Lower leg skin (tissue), 4 donors: ENCODE measurements around the gene AHSP. TPM values are rescaled to one million over a fixed set of nuclear protein-coding genes. Genes with fewer than 3 reads are reported as not detected.

ENCODE experiments used
- DNase-seq, 2 donors: peaks; one replicate each; pipeline ENCODE4 v3.0.0-alpha.2; 2019; ENCODE audit warnings: low spot score in 2 of 2
- H3K4me3 ChIP-seq: fragments of 200-600 bp; sonication (generic); 2 replicates; pipeline ENCODE4 v1.5.1; 2017; ENCODE audit warnings: mild to moderate bottlenecking, low read depth; ENCODE audit not compliant: poor library complexity, severe bottlenecking
- POLR2A ChIP-seq, 2 donors: fragments of 450-650 bp; IDR thresholded peaks; one replicate each; pipeline ENCODE4 v1.6.1; 2016 to 2017; ENCODE audit warnings: antibody characterized with exemption in 2 of 2, mild to moderate bottlenecking in 1 of 2, moderate library complexity in 1 of 2
- WGBS, 2 donors: methylation state at CpG; one replicate each; pipeline ENCODE4 v1.1.5; 2018; 5-methylcytosine and 5-hydroxymethylcytosine counted together
- intact Hi-C: fragments of 100-400 bp; cut with DNase I; formaldehyde crosslinking; loops from one replicate; pipeline ENCODE4 v1.15.0; 2023; ENCODE audit warnings: low total_unique reads
- total RNA-seq, 4 donors: library from RNA; depleted of rRNA; stranded (reverse); fragments of >200 nt; gene quantifications; one replicate each; pipeline ENCODE4 v1.1.0, GENCODE V29; 2016
- TF ChIP-seq, protein P1 (sequence below), 3 donors: fragments of 450-650 bp; IDR thresholded peaks; one replicate each; pipeline ENCODE4 v1.5.1; 2016; ENCODE audit warnings: antibody characterized with exemption in 3 of 3, mild to moderate bottlenecking in 3 of 3, moderate library complexity in 2 of 3

Gene AHSP
- total RNA-seq, 4 donors from 2014 or later: not detected

DNA sequence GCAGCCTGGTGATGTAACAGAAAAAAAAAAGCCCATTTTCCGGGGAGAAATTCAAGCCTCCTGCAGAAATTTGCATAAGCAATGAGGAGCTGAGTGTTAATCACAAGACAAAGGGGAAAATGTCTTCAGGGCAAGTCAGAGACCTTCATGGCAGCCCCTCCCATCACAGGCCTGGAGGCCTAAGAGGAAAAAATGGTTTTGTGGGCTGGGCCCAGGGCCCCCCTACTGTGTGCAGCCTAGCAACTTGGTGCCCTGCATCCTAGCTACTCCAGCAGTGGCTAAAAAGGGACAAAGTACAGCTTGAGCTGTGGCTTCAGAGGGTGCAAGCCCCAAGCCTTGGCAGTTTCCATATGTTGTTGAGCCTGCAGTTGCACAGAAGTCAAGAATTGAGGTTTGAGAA lies 49.7 kb downstream of the AHSP start:
- TF ChIP-seq, protein P1, sequence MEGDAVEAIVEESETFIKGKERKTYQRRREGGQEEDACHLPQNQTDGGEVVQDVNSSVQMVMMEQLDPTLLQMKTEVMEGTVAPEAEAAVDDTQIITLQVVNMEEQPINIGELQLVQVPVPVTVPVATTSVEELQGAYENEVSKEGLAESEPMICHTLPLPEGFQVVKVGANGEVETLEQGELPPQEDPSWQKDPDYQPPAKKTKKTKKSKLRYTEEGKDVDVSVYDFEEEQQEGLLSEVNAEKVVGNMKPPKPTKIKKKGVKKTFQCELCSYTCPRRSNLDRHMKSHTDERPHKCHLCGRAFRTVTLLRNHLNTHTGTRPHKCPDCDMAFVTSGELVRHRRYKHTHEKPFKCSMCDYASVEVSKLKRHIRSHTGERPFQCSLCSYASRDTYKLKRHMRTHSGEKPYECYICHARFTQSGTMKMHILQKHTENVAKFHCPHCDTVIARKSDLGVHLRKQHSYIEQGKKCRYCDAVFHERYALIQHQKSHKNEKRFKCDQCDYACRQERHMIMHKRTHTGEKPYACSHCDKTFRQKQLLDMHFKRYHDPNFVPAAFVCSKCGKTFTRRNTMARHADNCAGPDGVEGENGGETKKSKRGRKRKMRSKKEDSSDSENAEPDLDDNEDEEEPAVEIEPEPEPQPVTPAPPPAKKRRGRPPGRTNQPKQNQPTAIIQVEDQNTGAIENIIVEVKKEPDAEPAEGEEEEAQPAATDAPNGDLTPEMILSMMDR (IDR thresholded peaks at IDR 0.05): no peak
- no peak for TF ChIP-seq POLR2A (IDR thresholded peaks at IDR 0.05)
- no peak for DNase-seq
- no peak overlapping the region for H3K4me3 ChIP-seq
- intact Hi-C loops: no loop called here
- 69 to 80% methylated on average over 1 of the region's 1 CpG for WGBS, 2 donors

Other genes with a start within 250 kb of the AHSP start
- gene ITGAX, start 172.7 kb upstream of the AHSP start, total RNA-seq: 1 to 10 TPM in 2 of 4 donors, under 1 TPM in 2; 0.30 to 3.3 (median 1.1) TPM
- gene ITGAD, start 134.6 kb upstream of the AHSP start, total RNA-seq: not detected
- not detected for gene COX6A2, start 99.5 kb upstream of the AHSP start, total RNA-seq
- gene ZNF843, start 85.1 kb upstream of the AHSP start, total RNA-seq: 1 to 10 TPM; 1.2 to 1.7 (median 1.6) TPM
- 10 to 100 TPM; 11.2 to 13.8 (median 13.3) TPM for gene ARMC5, start 68.4 kb upstream of the AHSP start, total RNA-seq
- 10 to 100 TPM; 15.1 to 34.1 (median 22.7) TPM for gene TGFB1I1, start 55.7 kb upstream of the AHSP start, total RNA-seq
- gene SLC5A2, start 44.8 kb upstream of the AHSP start, total RNA-seq: under 1 TPM; 0.17 to 0.27 (median 0.21) TPM
- 10 to 100 TPM; 50.5 to 56.4 (median 52.7) TPM for gene RUSF1, start 19.5 kb upstream of the AHSP start, total RNA-seq